Measurements from ENCODE around the gene PHF13. TPM values are rescaled to one million over a fixed set of nuclear protein-coding genes. Genes with fewer than 3 reads are reported as not detected.

Gene PHF13
- total and polyA plus RNA-seq, 10 of the 15 experiments (the other 5 are each of a cell fraction or from before 2014, with no cell fraction given), result 0.87 to 15.4 (median 5.1) TPM

DNA sequence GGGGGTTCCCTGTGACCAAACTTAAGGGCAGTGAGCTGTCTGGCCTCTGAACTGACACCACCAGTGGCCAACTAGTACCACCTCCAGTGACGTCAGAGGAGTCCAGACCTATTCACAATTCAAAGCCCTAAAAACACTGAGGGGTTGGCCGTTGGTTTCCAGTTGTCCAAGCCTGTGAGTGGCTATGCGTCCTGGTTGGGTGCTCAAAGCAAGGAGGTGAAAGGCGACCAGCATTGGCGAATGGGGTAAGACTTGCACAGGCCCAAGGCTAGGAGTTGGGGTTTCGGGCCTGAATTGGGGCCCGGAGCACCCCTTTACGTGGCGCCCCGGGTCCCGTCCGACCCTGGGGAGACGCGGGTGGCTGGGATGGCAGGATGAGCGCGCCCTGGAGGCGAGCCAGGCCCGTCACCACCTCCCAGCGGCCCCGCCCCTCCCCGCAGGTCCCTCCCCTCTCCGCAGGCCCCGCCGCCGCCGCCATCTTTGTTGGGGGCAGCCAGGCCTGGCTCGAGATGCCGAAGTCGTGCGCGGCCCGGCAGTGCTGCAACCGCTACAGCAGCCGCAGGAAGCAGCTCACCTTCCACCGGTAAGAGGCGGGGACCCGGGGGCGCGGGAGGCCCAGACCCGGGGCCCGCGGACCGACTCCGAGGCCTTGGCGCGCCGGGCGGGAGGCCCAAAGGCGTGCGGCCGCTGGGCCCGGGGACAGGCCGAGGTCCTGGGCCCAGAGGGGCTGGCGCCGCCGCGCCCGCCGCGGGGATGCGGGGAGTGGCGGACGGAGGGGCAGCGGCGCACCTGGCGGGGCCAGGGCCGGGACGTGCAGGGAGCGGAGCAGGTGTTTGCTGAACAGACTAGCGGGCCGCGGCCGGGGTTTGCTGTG lies 11.4 kb downstream of the PHF13 start, which contains the start of gene THAP3 (continued):
- TF ChIP-seq EP300 (IDR thresholded peaks at IDR 0.05; ENCODE audit: borderline replicate concordance in 1 of 2, control insufficient read depth in 1 of 2, low read depth in 2 of 2, low read length in 2 of 2), result no peak
- TF ChIP-seq KDM1A (IDR thresholded peaks at IDR 0.05; ENCODE audit: borderline replicate concordance), result no peak
- no peak for TF ChIP-seq MLLT1 (IDR thresholded peaks at IDR 0.05)
- peak in 1 of 2 experiments; percentile 61; a peak in 2 of 4 replicates for TF ChIP-seq BHLHE40 (IDR thresholded peaks at IDR 0.05; ENCODE audit: borderline replicate concordance in 1 of 2, low read depth in 2 of 2, low read length in 1 of 2)
- TF ChIP-seq SKIL (IDR thresholded peaks at IDR 0.05; ENCODE audit: low read depth, poor library complexity, severe bottlenecking), result no peak
- TF ChIP-seq GATAD2B (conservative IDR thresholded peaks at IDR 0.05; ENCODE audit: low read depth), result peak; percentile 90
- TF ChIP-seq ZSCAN29 (IDR thresholded peaks at IDR 0.05), result peak; percentile 70; the same call in 1 of the 2 replicates
- TF ChIP-seq ESRRA (IDR thresholded peaks at IDR 0.05; ENCODE audit: low read length), result no peak
- no peak for TF ChIP-seq ZNF592 (IDR thresholded peaks at IDR 0.05)
- TF ChIP-seq NFYB (IDR thresholded peaks at IDR 0.05; ENCODE audit: insufficient read depth, low read depth, low read length), result peak; percentile 37; the same call in 1 of the 2 replicates
- TF ChIP-seq CREB1 (IDR thresholded peaks at IDR 0.05; ENCODE audit: low read depth), result peak; percentile 73
- TF ChIP-seq ZNF217 (IDR thresholded peaks at IDR 0.05), result 0 out of 2 replicates have a peak, but pooled peaks have one; percentile 19
- no peak for TF ChIP-seq POLR2AphosphoS2 (IDR thresholded peaks at IDR 0.05; ENCODE audit: low read depth, low read length)
- TF ChIP-seq NR2C2 (IDR thresholded peaks at IDR 0.05; ENCODE audit: borderline replicate concordance, control insufficient read depth, insufficient read length, low read depth), result no peak
- 0 out of 2 replicates have a peak, but pooled peaks have one; percentile 24 for TF ChIP-seq ZNF24 (IDR thresholded peaks at IDR 0.05)
- TF ChIP-seq HDAC6 (IDR thresholded peaks at IDR 0.05; ENCODE audit: unreplicated experiment), result no peak
- TF ChIP-seq MXI1 (IDR thresholded peaks at IDR 0.05; ENCODE audit: low read depth, low read length), result peak; percentile 30; the same call in 1 of the 2 replicates
- no peak for TF ChIP-seq EED (IDR thresholded peaks at IDR 0.05; ENCODE audit: low read depth)
